H9 (cell line): ENCODE measurements around the gene RAB24. TPM values are rescaled to one million over a fixed set of nuclear protein-coding genes. Genes with fewer than 3 reads are reported as not detected.
A peak's percentile ranks its signal among the peaks of the same experiment; 100 is the strongest.

Experiments used
- DNase-seq: peaks from one replicate; pipeline ENCODE4 v3.0.0-alpha.2; 2017
- H2AFZ ChIP-seq: one replicate; pipeline ENCODE4 v1.6.1; 2013; ENCODE audit warnings: mild to moderate bottlenecking, low read length, control low read depth, moderate library complexity
- H2AK5ac ChIP-seq: 2 replicates; pipeline ENCODE4 v1.6.1; 2013; ENCODE audit warnings: low read length, control low read depth, mixed read lengths; ENCODE audit not compliant: insufficient read length
- H2BK120ac ChIP-seq: one replicate; pipeline ENCODE4 v1.6.1; 2013; ENCODE audit warnings: low read depth, mild to moderate bottlenecking, low read length, control low read depth, inconsistent platforms; ENCODE audit not compliant: poor library complexity, severe bottlenecking
- H2BK12ac ChIP-seq: 2 replicates; pipeline ENCODE4 v1.6.1; 2013; ENCODE audit warnings: low read length, control low read depth, mixed read lengths, low read depth; ENCODE audit not compliant: insufficient read length
- H2BK15ac ChIP-seq: 2 replicates; pipeline ENCODE4 v1.6.1; 2013; ENCODE audit warnings: low read depth, low read length, control low read depth
- H2BK20ac ChIP-seq: one replicate; pipeline ENCODE4 v1.6.1; 2013; ENCODE audit warnings: low read depth, mild to moderate bottlenecking, low read length, control low read depth, inconsistent platforms; ENCODE audit not compliant: poor library complexity, severe bottlenecking
- H2BK5ac ChIP-seq: 2 replicates; pipeline ENCODE4 v1.6.1; 2013; ENCODE audit warnings: low read length, control low read depth, mixed read lengths; ENCODE audit not compliant: insufficient read length
- H3K14ac ChIP-seq: 2 replicates; pipeline ENCODE4 v1.6.1; 2013; ENCODE audit warnings: low read length, control low read depth; ENCODE audit not compliant: insufficient read depth
- H3K18ac ChIP-seq: 2 replicates; pipeline ENCODE4 v1.6.1; 2013; ENCODE audit warnings: low read depth, mild to moderate bottlenecking, mixed read lengths, low read length, control low read depth; ENCODE audit not compliant: insufficient read length
- H3K23ac ChIP-seq: 2 replicates; pipeline ENCODE4 v1.6.1; 2013; ENCODE audit warnings: low read length, control low read depth, mixed read lengths, low read depth; ENCODE audit not compliant: insufficient read length
- H3K23me2 ChIP-seq: 2 replicates; pipeline ENCODE4 v1.6.1; 2013; ENCODE audit warnings: low read depth, mild to moderate bottlenecking, mixed read lengths, low read length, control low read depth; ENCODE audit not compliant: insufficient read length, poor library complexity, severe bottlenecking
- H3K27ac ChIP-seq: 2 replicates; pipeline ENCODE4 v1.5.1; 2013; ENCODE audit warnings: low read length, control low read depth, mixed read lengths, low read depth; ENCODE audit not compliant: insufficient read length
- H3K27me3 ChIP-seq: 2 replicates; pipeline ENCODE4 v1.6.1; 2013; ENCODE audit warnings: low read length, control low read depth, inconsistent platforms; ENCODE audit not compliant: insufficient read depth
- H3K4ac ChIP-seq: 2 replicates; pipeline ENCODE4 v1.6.1; 2013; ENCODE audit warnings: low read depth, mild to moderate bottlenecking, control low read depth, inconsistent platforms, low read length, moderate library complexity
- H3K4me1 ChIP-seq: 2 replicates; pipeline ENCODE4 v1.6.1; 2013; ENCODE audit warnings: low read length, control low read depth, inconsistent platforms; ENCODE audit not compliant: insufficient read depth
- H3K4me2 ChIP-seq: 2 replicates; pipeline ENCODE4 v1.6.1; 2013; ENCODE audit warnings: low read length, control low read depth, mixed read lengths; ENCODE audit not compliant: insufficient read length, insufficient read depth
- H3K56ac ChIP-seq: 2 replicates; pipeline ENCODE4 v1.6.1; 2013; ENCODE audit warnings: low read depth, mild to moderate bottlenecking, mixed read lengths, low read length, control low read depth; ENCODE audit not compliant: insufficient read length
- H3K79me1 ChIP-seq: 2 replicates; pipeline ENCODE4 v1.6.1; 2013; ENCODE audit warnings: low read depth, mild to moderate bottlenecking, moderate library complexity, low read length, control low read depth, inconsistent platforms; ENCODE audit not compliant: insufficient read depth, poor library complexity, severe bottlenecking
- H3K79me2 ChIP-seq: 2 replicates; pipeline ENCODE4 v1.6.1; 2013; ENCODE audit warnings: low read length, control low read depth, inconsistent platforms; ENCODE audit not compliant: insufficient read depth
- H3K9ac ChIP-seq: 2 replicates; pipeline ENCODE4 v1.6.1; 2013; ENCODE audit warnings: low read length, control low read depth, mixed read lengths; ENCODE audit not compliant: insufficient read length; ENCODE audit errors: extremely low read depth
- H3K9me3 ChIP-seq: one replicate; pipeline ENCODE4 v1.6.1; 2013; ENCODE audit warnings: low read depth, low read length, inconsistent platforms; ENCODE audit not compliant: control insufficient read depth
- H3T11ph ChIP-seq: one replicate; pipeline ENCODE4 v1.6.1; 2013; ENCODE audit warnings: mild to moderate bottlenecking, low read length, control low read depth, inconsistent platforms
- H4K20me1 ChIP-seq: one replicate; pipeline ENCODE4 v1.6.1; 2013; ENCODE audit not compliant: control insufficient read depth, insufficient read length, insufficient read depth
- H4K5ac ChIP-seq: 2 replicates; pipeline ENCODE4 v1.6.1; 2013; ENCODE audit warnings: low read depth, mild to moderate bottlenecking, mixed read lengths, low read length, control low read depth; ENCODE audit not compliant: insufficient read length
- H4K8ac ChIP-seq: replicated peaks from 2 replicates; pipeline ENCODE4 v1.6.1; 2013; ENCODE audit warnings: low read length, control low read depth, mixed read lengths, low read depth; ENCODE audit not compliant: insufficient read length
- H4K91ac ChIP-seq: 2 replicates; pipeline ENCODE4 v1.6.1; 2013; ENCODE audit warnings: low read depth, mild to moderate bottlenecking, moderate library complexity, mixed read lengths, low read length, control low read depth; ENCODE audit not compliant: insufficient read length
- H3K27ac Mint-ChIP-seq, 3 experiments: 2 replicates in 2 of 3; 3 replicates in 1 of 3; pipeline ENCODE4 v1.8.0; 2020 to 2021; ENCODE audit warnings: mixed read lengths in 3 of 3, mild to moderate bottlenecking in 1 of 3, moderate library complexity in 1 of 3
- H3K27me3 Mint-ChIP-seq: 2 replicates; pipeline ENCODE4 v1.8.0; 2021; ENCODE audit warnings: low read depth, mild to moderate bottlenecking, moderate library complexity, mixed read lengths
- H3K36me3 Mint-ChIP-seq, 3 experiments: 2 replicates in 2 of 3; 3 replicates in 1 of 3; pipeline ENCODE4 v1.8.0; 2020 to 2021; ENCODE audit warnings: low read depth in 3 of 3, mixed read lengths in 3 of 3; ENCODE audit not compliant: insufficient read depth in 1 of 3
- H3K4me1 Mint-ChIP-seq, 2 experiments: 2 replicates each; pipeline ENCODE4 v1.8.0; 2020; ENCODE audit warnings: mixed read lengths in 2 of 2
- H3K4me3 Mint-ChIP-seq, 2 experiments: 2 replicates in 1 of 2; 3 replicates in 1 of 2; pipeline ENCODE4 v1.8.0; 2020 to 2021; ENCODE audit warnings: mild to moderate bottlenecking in 2 of 2, mixed read lengths in 2 of 2, moderate library complexity in 1 of 2
- H3K9me3 Mint-ChIP-seq, 2 experiments: 2 replicates in 1 of 2; 3 replicates in 1 of 2; pipeline ENCODE4 v1.8.0; 2020; ENCODE audit warnings: mild to moderate bottlenecking in 2 of 2, mixed read lengths in 2 of 2, moderate library complexity in 1 of 2
- WGBS: extraction: QIAGEN DNeasy Blood & Tissue Kit; methylation state at CpG from one replicate; pipeline ENCODE4 v1.1.7; 2013; ENCODE audit warnings: missing lambda C conversion rate, low lambda C conversion rate, mixed read lengths; ENCODE audit not compliant: insufficient read length; ENCODE audit errors: extremely low coverage; 5-methylcytosine and 5-hydroxymethylcytosine counted together
- total RNA-seq: library from RNA; stranded (reverse); gene quantifications from 2 replicates; pipeline ENCODE4 v1.2.1, GENCODE V29; 2021
- TF ChIP-seq, protein P1 (sequence below): fragments of 200-600 bp; sonication (generic); conservative IDR thresholded peaks from 3 replicates; pipeline ENCODE4 v1.8.0; 2021; ENCODE audit warnings: antibody characterized with exemption, mild to moderate bottlenecking

The RAB24 gene
- total RNA-seq, 1 experiment from 2014 or later, result 17.6 TPM

DNA sequence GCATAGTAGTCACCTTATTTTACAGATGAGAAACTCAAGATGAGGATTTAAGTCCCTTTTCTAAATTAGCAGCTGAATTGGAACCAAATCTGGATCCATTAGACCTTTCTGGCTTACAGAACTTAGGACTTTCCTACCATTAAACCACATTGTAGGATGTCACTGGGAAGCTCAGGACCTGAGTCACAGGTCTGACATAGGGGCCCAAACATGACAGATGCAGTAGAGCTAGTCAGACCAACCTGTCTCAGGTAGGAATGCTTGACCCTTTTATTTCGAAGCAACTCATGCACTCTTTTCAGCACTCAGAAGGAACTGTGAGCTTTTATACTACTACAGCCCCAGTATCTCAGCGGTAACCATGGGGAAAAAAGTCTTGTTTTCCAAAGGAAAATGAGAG is 2.6 kb downstream of the RAB24 start:
- Histone ChIP-seq H2AK5ac (no peak overlapping the region), H3T11ph (no peak overlapping the region), H2BK12ac (no peak overlapping the region), H2AFZ (no peak overlapping the region), H3K56ac (no peak overlapping the region), H3K23me2 (peaks cover 13% of the 10 kb centered on the region), H4K91ac (no peak overlapping the region), H3K4ac (no peak overlapping the region), H3K27me3 (no peaks in the 10 kb centered on the region), H4K20me1 (no peaks in the 10 kb centered on the region), H3K9ac (no peak overlapping the region), H2BK120ac (no peak overlapping the region), H4K5ac (no peak overlapping the region), H2BK20ac (no peak overlapping the region), H3K79me2 (peaks cover 9% of the 10 kb centered on the region; the same call in 1 of the 2 replicates), H3K18ac (no peak overlapping the region), H3K14ac (no peak overlapping the region), H3K79me1 (no peaks in the 10 kb centered on the region), H4K8ac (no peak overlapping the region), H3K23ac (no peak overlapping the region), H3K4me2 (no peak overlapping the region), H3K4me1 (no peaks in the 10 kb centered on the region), H3K27ac (no peak overlapping the region), H3K9me3 (no peaks in the 10 kb centered on the region), H2BK15ac (no peak overlapping the region), H2BK5ac (no peak overlapping the region)
- peaks cover 1% of the 10 kb centered on the region; the same call in 1 of the 2 replicates for H3K27me3 Mint-ChIP-seq
- WGBS, result no CpG with 5 or more reads among the region's 2 CpGs
- no peak for DNase-seq
- no peaks in the 10 kb centered on the region for H3K9me3 Mint-ChIP-seq
- TF ChIP-seq, protein P1, sequence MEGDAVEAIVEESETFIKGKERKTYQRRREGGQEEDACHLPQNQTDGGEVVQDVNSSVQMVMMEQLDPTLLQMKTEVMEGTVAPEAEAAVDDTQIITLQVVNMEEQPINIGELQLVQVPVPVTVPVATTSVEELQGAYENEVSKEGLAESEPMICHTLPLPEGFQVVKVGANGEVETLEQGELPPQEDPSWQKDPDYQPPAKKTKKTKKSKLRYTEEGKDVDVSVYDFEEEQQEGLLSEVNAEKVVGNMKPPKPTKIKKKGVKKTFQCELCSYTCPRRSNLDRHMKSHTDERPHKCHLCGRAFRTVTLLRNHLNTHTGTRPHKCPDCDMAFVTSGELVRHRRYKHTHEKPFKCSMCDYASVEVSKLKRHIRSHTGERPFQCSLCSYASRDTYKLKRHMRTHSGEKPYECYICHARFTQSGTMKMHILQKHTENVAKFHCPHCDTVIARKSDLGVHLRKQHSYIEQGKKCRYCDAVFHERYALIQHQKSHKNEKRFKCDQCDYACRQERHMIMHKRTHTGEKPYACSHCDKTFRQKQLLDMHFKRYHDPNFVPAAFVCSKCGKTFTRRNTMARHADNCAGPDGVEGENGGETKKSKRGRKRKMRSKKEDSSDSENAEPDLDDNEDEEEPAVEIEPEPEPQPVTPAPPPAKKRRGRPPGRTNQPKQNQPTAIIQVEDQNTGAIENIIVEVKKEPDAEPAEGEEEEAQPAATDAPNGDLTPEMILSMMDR, result no peak
- peak overlapping the region in 2 of 3 experiments; percentile 68 to 99; a peak in 4 of 7 replicates for H3K27ac Mint-ChIP-seq
- no peak overlapping the region for H3K4me3 Mint-ChIP-seq
- H3K4me1 Mint-ChIP-seq, result peaks cover 42 to 64% of the 10 kb centered on the region in 2 experiments
- peaks cover 21 to 56% (median 27%) of the 10 kb centered on the region in 3 experiments for H3K36me3 Mint-ChIP-seq
